Fibroblast of the aortic adventitia (primary cell): ENCODE data around the gene NTRK2. TPM values are rescaled to one million over a fixed set of nuclear protein-coding genes. Genes with fewer than 3 reads are reported as not detected.
A peak's percentile ranks its signal among the peaks of the same experiment; 100 is the strongest.

Experiments
- DNase-seq: peaks from one replicate; pipeline ENCODE4 v3.0.0-alpha.2; 2010; ENCODE audit warnings: low read depth
- H3K4me3 ChIP-seq: 2 replicates; pipeline ENCODE4 v1.5.1; 2011; ENCODE audit warnings: low read depth, mild to moderate bottlenecking, control low read depth, low read length, moderate library complexity
- CTCF ChIP-seq: IDR thresholded peaks from 2 replicates; pipeline ENCODE4 v1.5.1; 2011; ENCODE audit warnings: mild to moderate bottlenecking, low read length, control low read depth, inconsistent platforms; ENCODE audit not compliant: insufficient read depth
- total RNA-seq: library from RNA; depleted of rRNA; stranded (reverse); fragments of >200 nt; gene quantifications from 2 replicates; pipeline ENCODE4 v1.2.3, GENCODE V29; 2012; ENCODE audit warnings: low replicate concordance

NTRK2 gene
- total RNA-seq, 1 donor: 3.3 TPM

DNA sequence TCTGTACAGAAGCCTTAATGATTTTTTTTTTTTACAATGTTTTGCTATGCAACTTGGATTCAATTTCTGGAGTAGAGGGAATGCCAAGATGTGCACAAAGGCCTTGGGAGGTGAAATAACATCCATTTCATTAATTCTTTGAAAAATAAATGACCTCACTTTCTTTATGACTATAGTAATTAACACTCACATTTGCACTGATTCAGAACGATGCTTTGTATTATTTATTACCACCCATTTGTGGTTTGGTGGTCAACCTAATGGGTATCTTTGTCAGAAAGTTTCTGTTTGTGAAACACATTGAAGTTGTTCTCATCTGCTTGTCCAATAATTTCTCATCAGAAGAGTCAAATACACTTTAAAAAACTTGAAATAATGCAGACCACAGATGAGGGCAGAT lies 169.3 kb downstream of the NTRK2 start:
- no peak for DNase-seq
- H3K4me3 ChIP-seq: no peak overlapping the region
- no peak for TF ChIP-seq CTCF

- no peak overlapping the region for H3K4me3 ChIP-seq
- DNase-seq: peak; percentile 4
- TF ChIP-seq CTCF: no peak
Observed at GRCh38 chr9:84839541-84839940, 170.0 kb downstream of the NTRK2 start.

- no peak for TF ChIP-seq CTCF
- no peak overlapping the region for H3K4me3 ChIP-seq
- no peak for DNase-seq
Observed at GRCh38 chr9:84841931-84842330, 172.4 kb downstream of the NTRK2 start.

GRCh38 chr9:84843175-84843824 lies 173.8 kb downstream of the NTRK2 start:
- no peak for DNase-seq
- no peak for TF ChIP-seq CTCF

GRCh38 chr9:84845956-84846900 lies 176.7 kb downstream of the NTRK2 start:
- H3K4me3 ChIP-seq: no peak overlapping the region
- DNase-seq: no peak
- TF ChIP-seq CTCF: no peak

More at GRCh38 chr9:84843175-84843824, 173.8 kb downstream of the NTRK2 start:
- H3K4me3 ChIP-seq: no peak overlapping the region

DNA sequence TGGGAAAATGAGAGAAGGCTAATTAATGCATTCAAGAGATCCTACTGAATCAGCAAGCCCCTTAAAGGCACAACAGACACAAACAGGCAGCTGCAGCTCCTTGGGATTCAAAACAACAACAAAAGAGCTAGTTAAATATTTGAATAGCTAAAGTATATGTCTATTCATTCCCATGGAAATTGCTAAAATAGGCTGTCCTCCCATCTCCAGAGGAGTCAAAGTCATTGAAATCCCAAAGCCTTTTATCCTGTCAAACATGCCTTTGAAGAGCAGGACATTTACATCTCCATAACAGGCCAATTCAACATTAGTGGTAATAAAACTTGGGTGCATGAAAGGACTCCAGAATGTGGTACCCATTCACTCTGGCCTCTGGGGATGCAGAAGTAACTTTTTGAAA lies 177.4 kb downstream of the NTRK2 start:
- no peak for TF ChIP-seq CTCF
- H3K4me3 ChIP-seq: no peak overlapping the region
- no peak for DNase-seq
